NCI-H2227 (cell line): Measurements from ENCODE around the gene TWNK.
A peak's percentile ranks its signal among the peaks of the same experiment; 100 is the strongest.
"Not testable (repeated sequence)": the region's sequence is repeated elsewhere in the genome, so short reads cannot be mapped to it uniquely, and the experiment has no call there.

Experiments
- DNase-seq: peaks from one replicate; lab custom pipeline; 2025; ENCODE audit not compliant: unreplicated experiment; lab: John Stamatoyannopoulos, UW

Gene TWNK

DNA sequence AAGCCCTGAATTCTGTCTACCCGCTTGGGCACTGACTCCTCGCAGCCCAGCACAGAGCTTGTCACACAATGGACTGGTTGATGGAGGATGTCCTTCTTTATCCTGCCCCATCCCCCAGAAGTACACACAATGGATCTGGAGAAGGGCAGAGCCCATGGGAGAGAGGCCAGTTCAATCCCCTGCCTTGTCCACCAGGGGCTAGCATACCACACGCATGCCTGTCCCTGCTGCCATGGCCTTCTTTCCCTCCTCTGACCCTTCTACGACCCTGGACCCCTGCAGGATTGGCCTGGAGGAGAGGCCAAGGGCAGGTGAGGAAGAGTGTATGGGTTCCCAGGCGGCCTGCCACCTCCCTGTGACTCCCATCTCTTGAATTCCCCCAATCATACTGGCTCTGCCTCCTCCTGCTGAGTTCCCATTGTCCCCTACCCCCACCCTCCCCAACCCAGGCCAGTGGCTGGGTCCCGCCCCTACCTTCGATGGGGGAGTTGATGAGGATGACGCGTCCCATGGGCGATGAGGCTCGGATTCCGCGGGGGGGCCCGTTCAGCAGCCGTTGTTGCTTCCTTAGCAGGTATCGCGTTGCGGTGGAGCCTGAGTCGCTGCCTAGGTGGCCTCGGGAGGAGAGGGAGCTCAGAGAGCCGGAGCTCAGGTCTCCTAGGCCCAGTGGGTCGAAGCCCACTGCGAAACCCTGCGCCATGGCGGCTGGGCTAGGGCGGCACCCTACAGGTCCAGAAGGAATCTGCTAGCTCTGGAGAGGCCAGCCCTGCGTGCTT, 42.4 kb downstream of the TWNK start:
- no peak for DNase-seq

DNA sequence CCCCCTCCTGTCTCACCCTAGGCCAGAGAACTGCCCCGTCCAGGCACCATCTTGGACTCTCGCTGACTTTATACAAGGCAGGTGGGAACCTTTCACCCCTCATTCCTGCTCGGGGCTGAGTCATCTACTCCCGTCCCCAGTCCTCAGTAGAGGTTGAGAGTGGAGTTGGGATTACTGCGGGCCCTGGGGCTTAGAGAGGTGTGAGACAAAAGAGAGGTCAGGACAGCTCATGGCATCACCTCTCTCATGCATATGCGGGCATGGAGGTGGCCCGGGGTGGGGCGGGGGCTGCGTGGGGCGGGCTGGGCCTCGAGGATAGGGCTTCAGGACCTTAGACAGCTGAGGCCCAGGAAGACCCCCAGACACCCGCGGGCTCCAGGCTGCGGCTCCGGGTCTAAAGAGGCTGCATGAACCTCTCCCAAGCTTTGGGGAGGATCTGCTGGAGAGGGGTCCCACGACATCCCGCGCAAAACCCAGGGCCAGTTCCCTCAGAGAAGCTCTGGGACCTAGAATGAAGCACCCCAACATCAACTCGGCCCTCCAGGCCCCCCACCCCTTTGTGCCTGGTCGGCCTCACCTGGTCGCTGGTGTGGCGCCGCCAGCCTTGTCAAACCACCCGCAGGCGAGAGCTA, 43.3 kb downstream of the TWNK start:
- DNase-seq: no peak

DNA sequence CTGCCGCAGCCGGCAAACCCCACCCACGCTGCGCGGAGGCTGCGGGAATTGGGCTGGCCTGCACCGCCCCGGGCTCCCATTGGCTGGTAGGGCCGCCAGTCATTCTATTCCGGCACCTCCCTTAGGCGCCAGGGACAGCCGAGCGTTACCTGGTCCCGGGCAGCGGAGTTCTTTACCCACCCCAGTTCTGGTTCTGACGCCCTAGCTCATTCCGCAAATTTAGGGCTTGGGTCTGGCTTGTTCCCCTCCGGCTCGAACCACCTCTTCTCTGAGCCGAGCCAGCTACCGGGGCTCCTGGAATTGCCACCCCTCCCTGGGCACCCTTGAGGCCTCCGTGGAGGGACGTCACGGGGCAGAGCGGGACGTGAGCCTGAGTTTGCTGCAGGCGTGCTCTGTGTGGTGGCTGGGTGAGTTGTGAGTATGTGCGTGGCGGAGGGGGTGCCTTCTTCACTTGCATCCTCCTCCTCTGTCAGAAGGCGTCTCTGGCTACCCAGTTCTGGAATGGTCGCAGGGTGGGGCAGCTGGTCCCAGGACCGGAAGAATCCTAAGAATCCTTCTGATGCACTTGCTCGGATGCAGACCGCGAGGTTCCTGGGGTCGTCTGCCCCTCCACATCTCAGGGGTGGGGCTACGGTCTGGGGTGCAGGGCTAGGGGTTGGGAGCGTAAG, 43.9 kb downstream of the TWNK start, which contains the start of the genes PDZD7 and SFXN3:
Gene PDZD7, minus strand, starts transcription at position 2 of the 668 bp plus-strand sequence. CDS start 910 bp downstream, outside the sequence.
Gene SFXN3, plus strand, starts transcription at position 107 of the 668 bp plus-strand sequence. CDS start 3,461 bp downstream, outside the sequence.
- peak; percentile 91 for DNase-seq

DNA sequence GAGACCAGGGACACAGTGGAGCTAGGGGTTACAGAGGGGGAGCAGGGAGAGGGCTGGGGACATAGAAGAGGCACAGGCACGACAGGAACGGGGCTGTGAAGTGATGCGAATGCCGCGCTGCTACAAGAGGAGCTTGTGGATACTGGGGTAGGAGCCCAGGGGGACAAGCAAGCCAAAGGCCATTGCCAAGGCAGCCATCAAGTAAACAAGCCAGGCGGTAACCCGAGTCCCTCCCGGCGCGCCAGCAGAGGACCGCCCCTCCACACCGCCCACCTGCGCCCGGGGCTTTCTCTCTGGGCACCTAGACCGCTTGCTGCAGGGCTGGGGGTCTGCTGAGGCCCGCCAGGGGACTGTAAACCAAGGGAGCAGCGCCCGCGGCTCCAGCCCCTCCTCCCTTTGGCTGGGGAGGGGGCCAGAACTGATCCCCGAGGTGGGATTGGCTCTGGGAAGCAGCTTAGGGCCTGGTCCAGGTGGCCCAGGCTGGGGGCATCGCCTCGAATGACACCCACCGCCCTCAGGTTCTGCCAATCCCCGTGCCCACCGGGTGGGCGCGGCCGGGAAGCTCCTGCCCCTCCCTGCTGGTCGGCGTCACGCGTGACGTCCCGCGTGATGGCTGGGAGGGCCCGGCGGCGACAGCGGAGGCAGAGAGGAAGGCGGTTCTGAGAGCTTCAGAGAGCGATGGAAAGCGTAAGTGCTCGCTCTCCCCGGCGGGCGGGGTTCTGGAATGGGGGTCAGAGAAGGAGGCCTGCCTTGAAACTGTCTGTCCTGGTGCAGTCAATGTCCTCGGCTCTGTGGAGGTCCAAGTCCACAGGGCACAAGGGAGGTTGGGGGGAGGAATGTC, 44.7 kb downstream of the TWNK start:
- DNase-seq: peak; percentile 77

DNA sequence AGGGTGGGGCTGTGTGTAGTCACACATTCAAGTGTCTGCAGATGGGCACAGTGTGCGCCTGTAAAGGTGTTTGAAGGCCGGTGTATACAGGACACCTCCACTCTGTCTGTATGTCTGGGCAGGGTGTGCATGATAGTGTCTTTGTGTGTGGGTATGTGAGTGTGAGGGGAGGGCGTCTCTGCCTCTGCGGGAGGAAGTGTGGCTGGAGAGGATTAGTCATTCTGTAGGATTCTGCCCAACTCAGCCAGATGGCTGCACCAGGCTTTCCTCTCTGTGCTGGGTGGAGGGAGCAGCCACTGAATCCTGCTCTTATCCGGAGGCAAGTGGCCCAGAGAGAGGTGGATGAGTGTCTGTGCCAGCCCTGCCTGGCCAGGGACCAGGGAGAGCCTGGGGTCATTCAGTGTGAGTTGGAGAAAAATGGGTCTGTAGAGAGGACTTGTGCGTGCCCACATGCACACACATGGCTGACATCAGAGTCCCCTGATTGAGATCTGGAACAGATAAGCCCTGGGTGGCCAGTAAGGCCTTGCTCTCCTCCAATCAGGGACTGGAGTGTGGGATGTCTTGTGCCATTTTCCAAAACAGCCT, 45.4 kb downstream of the TWNK start:
- no peak for DNase-seq

- no peak for DNase-seq
These were observed 45.9 kb downstream of the TWNK start for GRCh38 chr10:101033276-101033675.

- DNase-seq: not testable (repeated sequence)
These were observed 47.1 kb downstream of the TWNK start for GRCh38 chr10:101034404-101034803.

GRCh38 chr10:101035314-101035713, 48.0 kb downstream of the TWNK start:
- DNase-seq: no peak

DNA sequence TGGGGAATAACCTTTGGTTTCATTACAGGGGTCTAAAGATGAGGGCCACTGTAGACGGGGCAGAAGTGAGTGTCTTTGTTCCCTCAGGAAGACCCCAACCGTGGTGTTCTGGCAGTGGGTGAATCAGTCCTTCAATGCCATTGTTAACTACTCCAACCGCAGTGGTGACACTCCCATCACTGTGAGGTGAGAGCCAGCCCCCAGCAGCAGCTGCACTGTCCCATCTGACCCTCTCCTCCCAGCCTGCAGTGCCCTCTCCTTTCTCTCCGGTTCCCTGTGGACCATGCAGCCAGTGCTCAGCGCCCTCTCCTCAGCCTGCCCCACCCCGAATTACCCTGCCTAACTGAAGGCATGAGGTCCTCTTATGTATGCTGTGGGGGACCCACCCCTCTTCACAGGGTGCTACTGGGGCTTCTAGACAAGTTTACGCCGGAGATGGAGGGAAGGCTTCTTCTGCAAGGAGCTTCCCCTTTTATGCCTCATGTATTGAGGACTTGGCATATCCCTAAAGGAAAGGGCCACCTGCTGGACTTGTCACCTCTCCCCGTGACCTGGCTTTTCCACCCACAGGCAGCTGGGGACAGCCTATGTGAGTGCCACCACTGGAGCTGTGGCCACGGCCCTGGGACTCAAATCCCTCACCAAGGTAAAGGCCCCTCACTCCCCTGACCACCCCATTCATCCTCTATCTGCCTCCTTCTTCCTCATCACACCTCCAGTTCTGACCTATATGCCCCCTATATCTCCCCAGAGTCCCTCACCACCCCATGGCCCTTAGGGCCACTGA, 48.8 kb downstream of the TWNK start:
- no peak for DNase-seq

GRCh38 chr10:101036726-101037125, 49.4 kb downstream of the TWNK start:
- no peak for DNase-seq

DNA sequence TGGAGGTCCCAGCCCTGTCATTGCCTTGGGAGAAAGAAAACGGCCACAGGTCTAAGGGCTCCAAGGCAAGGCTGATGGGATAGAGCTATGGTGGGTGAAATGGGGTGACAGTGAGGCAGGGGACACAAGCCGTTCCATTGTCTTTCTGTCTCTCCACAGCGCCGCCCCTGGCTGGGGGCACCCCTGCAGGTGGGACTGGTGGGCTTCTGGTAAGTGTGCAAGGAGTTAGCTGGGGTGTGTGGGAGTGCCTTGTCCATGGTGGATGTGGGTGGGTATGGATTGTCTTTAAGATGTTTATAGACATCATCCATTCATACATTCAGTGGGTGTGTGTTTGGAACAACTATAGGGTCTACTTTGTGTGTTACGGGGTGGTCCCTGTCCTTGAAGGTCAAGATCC, 51.1 kb downstream of the TWNK start:
- no peak for DNase-seq

DNA sequence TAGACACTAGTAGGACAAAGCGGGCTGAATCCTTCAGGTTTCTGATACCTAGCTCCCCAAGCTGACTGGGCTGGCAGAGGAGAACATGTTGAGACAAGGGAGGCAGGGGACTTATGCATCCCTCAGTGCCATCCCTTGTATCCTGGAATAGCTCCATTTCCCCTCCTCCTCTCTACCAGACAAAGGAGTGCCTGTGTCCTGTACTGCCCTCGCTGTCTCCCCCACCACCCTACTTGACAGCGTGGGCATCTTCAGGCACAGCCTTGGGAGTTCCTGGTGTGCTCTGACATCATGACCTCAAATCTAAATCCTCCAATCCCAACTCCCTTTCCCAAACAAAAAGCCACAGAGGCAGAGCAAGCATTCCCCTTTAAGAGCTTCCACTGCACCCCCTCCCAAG, 52.7 kb downstream of the TWNK start:
- DNase-seq: no peak

DNA sequence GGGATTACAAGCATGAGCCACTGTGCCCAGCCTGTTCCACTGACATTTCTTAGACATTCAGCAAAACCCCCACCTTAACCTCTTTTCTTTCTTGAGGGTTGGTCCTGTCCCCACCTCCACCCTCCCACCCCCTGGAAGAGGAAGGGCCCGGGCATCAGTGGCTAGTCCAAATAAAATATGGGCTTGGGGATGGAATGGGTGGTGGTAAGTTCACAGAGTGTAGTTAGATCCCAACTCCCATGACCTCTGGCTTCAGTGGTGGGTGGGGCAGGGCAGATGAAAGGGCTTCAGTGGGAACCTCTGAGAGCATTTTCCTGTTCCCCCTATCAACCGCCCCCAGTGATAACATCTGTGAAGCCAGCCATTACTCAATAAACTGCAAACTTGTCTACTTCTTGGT, 53.5 kb downstream of the TWNK start:
- no peak for DNase-seq

- peak; percentile 83 for DNase-seq
These were observed 54.0 kb downstream of the TWNK start for GRCh38 chr10:101041252-101041761.

- no peak for DNase-seq
These were observed 54.8 kb downstream of the TWNK start for GRCh38 chr10:101042118-101042517.

DNA sequence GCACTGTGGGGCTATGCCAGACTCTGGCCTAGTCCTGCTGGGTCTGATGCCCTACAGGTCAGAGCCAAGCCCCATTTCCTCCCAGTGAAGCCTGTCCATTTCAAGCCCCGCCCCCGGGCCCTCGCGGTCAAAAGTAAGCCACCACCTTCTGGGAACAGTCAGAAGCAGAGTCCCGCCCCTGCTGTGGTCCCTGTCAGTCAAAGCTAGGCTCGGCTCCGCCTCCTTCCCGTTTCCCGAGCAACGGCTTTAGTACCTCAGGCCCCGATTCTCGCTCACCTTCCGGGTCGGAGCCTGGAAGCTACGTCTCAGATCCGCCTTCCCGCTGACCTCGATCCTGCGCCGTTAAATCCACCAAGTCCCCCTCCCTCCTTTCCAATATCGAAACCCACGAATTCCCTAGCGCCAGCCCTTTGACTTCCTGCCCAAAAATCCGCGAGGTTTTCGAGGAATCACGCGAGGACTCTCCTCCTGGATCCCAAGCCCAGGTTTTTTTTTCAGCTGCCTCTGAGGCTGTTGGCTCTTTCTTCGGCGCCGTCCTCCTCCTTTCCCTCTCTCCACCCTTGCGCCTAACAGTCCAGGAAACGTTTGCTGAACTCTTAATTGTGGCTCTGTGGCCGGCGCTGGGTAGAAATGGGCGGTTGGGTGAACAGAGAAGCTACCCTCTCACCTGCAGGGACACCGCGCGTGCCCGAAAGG, 55.5 kb downstream of the TWNK start:
- DNase-seq: peak; percentile 93

DNA sequence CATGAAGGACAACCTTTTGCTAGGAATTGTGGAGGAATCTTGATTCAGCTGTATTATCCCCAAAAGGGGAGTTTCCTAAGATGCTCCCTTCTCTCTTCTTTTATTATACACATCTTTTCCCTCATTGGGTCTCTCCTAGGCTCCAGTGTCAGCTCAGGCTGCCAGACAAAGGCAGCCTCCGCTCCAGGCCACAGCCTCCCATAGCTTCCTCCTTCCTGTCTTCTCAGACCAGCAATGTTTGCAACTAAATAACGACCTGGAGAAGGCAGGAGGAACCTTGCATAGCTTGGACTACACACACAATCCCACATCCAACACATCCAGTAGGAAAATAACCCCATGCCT, 56.0 kb downstream of the TWNK start:
- no peak for DNase-seq
